CD4-positive, alpha-beta T cell (primary cell): ENCODE measurements around the gene GABPB2. TPM values are rescaled to one million over a fixed set of nuclear protein-coding genes. Genes with fewer than 3 reads are reported as not detected.

Source experiments
- ATAC-seq: fragments of 200-7000 bp; cut with Tn5 transposase; one replicate; pipeline ENCODE4 v1.10.0; 2022; ENCODE audit warnings: mild to moderate bottlenecking; ENCODE audit not compliant: poor library complexity
- CTCF ChIA-PET: fragments of 350-600 bp; sonication (Branson Sonifier 250); formaldehyde crosslinking; loops from one replicate; lab custom pipeline; 2021; ENCODE audit warnings: antibody characterized with exemption, inconsistent platforms; lab: Charles Lee
- POLR2A ChIA-PET: fragments of 350-600 bp; sonication (Branson Sonifier 250); formaldehyde crosslinking; loops from one replicate; lab custom pipeline; 2021; ENCODE audit warnings: antibody characterized with exemption, inconsistent platforms; lab: Charles Lee
- DNase-seq, 14 experiments: peaks; one replicate each; pipeline ENCODE4 v3.0.0-alpha.2; 2013 to 2020; ENCODE audit warnings: mixed read lengths in 2 of 14
- H3K27ac ChIP-seq, 2 donors: one replicate each; pipeline versions ENCODE4 v1.5.1 to v1.7.0; 2013; ENCODE audit warnings: low read length in 2 of 2, low read depth in 1 of 2, mild to moderate bottlenecking in 1 of 2
- H3K27me3 ChIP-seq, 2 experiments: 1 replicate in 1 of 2; 2 replicates in 1 of 2; pipeline versions ENCODE4 v1.6.1 to v1.7.0; 2013; ENCODE audit warnings: low read length in 2 of 2, control low read depth in 1 of 2, mild to moderate bottlenecking in 1 of 2, moderate library complexity in 1 of 2; ENCODE audit not compliant: insufficient read depth in 2 of 2, control insufficient read depth in 1 of 2
- H3K36me3 ChIP-seq: one replicate; pipeline ENCODE4 v1.6.1; 2013; ENCODE audit warnings: low read length, control low read depth; ENCODE audit not compliant: insufficient read depth
- H3K4me1 ChIP-seq: one replicate; pipeline ENCODE4 v1.6.1; 2013; ENCODE audit warnings: low read length, control low read depth; ENCODE audit not compliant: insufficient read depth
- H3K4me3 ChIP-seq: one replicate; pipeline ENCODE4 v1.5.1; 2013; ENCODE audit warnings: mild to moderate bottlenecking, low read length, moderate library complexity
- H3K9me3 ChIP-seq, 2 experiments: 1 replicate in 1 of 2; 2 replicates in 1 of 2; pipeline versions ENCODE4 v1.6.1 to v1.7.0; 2013; ENCODE audit warnings: low read length in 2 of 2, mild to moderate bottlenecking in 2 of 2, control low read depth in 1 of 2, moderate library complexity in 1 of 2; ENCODE audit not compliant: control insufficient read depth in 1 of 2, insufficient read depth in 1 of 2
- H3K27ac Mint-ChIP-seq: one replicate; pipeline ENCODE4 v1.8.0; 2020; ENCODE audit warnings: mixed read lengths
- H3K27me3 Mint-ChIP-seq: one replicate; pipeline ENCODE4 v1.8.0; 2021; ENCODE audit warnings: mixed read lengths
- H3K36me3 Mint-ChIP-seq: one replicate; pipeline ENCODE4 v1.8.0; 2021; ENCODE audit warnings: low read depth, mixed read lengths
- H3K4me1 Mint-ChIP-seq: one replicate; pipeline ENCODE4 v1.8.0; 2021; ENCODE audit warnings: low read depth, mixed read lengths
- H3K4me3 Mint-ChIP-seq: one replicate; pipeline ENCODE4 v1.8.0; 2020; ENCODE audit warnings: mild to moderate bottlenecking, mixed read lengths
- H3K9me3 Mint-ChIP-seq: one replicate; pipeline ENCODE4 v1.8.0; 2020; ENCODE audit warnings: mixed read lengths
- CTCF ChIP-seq: fragments of 200-600 bp; IDR thresholded peaks from one replicate; pipeline ENCODE4 v1.8.0; 2022; ENCODE audit warnings: antibody characterized with exemption, mild to moderate bottlenecking
- intact Hi-C, 2 experiments: fragments of 100-400 bp; cut with DNase I in 1 of 2; cut with micrococcal nuclease in 1 of 2; formaldehyde crosslinking; loops; one replicate each; pipeline versions ENCODE4 v1.15.1 to v1.9.0; 2023 to 2025; cut with DNase I, micrococcal nuclease
- total RNA-seq, 174 experiments: library from RNA in 2 of 174; stranded (reverse) in 2 of 174; gene quantifications; one replicate each; pipeline ENCODE4 v1.2.3 and lab custom pipeline; 2021 to 2026

The GABPB2 gene
- total RNA-seq, 2 experiments from 2014 or later, result 23.7 to 25.5 TPM

GRCh38 chr1:151146412-151147131 is 76.0 kb downstream of the GABPB2 start, which contains the start of gene SEMA6C:
TSS of gene SEMA6C (minus strand) at chr1:151146631. CDS start at chr1:151142621, 4,010 bp downstream.
- intact Hi-C loops, result no loop called here
- peaks cover 5% of the 10 kb centered on the region for H3K36me3 Mint-ChIP-seq
- ATAC-seq (peak; percentile 99), DNase-seq (peak; percentile 71 to 92 (median 83))
- Histone ChIP-seq H3K9me3 (no peaks in the 10 kb centered on the region), H3K27me3 (no peaks in the 10 kb centered on the region), H3K4me3 (peak within 1 kb of the TSS; percentile 81), H3K27ac (no peak within 1 kb of the TSS), H3K36me3 (no peaks in the 10 kb centered on the region), H3K4me1 (peaks cover 26% of the 10 kb centered on the region)
- H3K9me3 Mint-ChIP-seq, result no peaks in the 10 kb centered on the region
- peak within 1 kb of the TSS; percentile 98 for H3K4me3 Mint-ChIP-seq
- peak within 1 kb of the TSS; percentile 76 for H3K27ac Mint-ChIP-seq
- ChIA-PET POLR2A (interaction anchor here (5.4 kb wide), 1 partner anchor 11 kb away, joined by 26 read pairs; the partner anchor contains the start of gene TNFAIP8L2), CTCF (interaction anchor here (0.5 kb wide), 1 partner anchor 75 kb away, joined by 3 read pairs; no protein-coding TSS in a partner anchor)
- H3K27me3 Mint-ChIP-seq, result no peaks in the 10 kb centered on the region
- H3K4me1 Mint-ChIP-seq, result peaks cover 18% of the 10 kb centered on the region
- no peak for TF ChIP-seq CTCF

- H3K27me3 ChIP-seq, result no peaks in the 10 kb centered on the region
- H3K9me3 ChIP-seq, result no peaks in the 10 kb centered on the region
- Mint-ChIP-seq H3K27me3 (no peaks in the 10 kb centered on the region), H3K4me3 (peak overlapping the region; percentile 98), H3K27ac (peak overlapping the region; percentile 76), H3K4me1 (peaks cover 18% of the 10 kb centered on the region), H3K9me3 (no peaks in the 10 kb centered on the region), H3K36me3 (peaks cover 5% of the 10 kb centered on the region)
- TF ChIP-seq CTCF, result no peak
- intact Hi-C loops, result no loop called here
- ChIA-PET POLR2A (interaction anchor here (5.4 kb wide), 1 partner anchor 10 kb away, joined by 26 read pairs; the partner anchor contains the start of gene TNFAIP8L2), CTCF (no interaction called here)
- peaks cover 26% of the 10 kb centered on the region for H3K4me1 ChIP-seq
- peak overlapping the region; percentile 81 for H3K4me3 ChIP-seq
- no peaks in the 10 kb centered on the region for H3K36me3 ChIP-seq
- ATAC-seq (no peak), DNase-seq (no peak)
- no peak overlapping the region for H3K27ac ChIP-seq
Observed at GRCh38 chr1:151147132-151147503, 76.6 kb downstream of the GABPB2 start.

DNA sequence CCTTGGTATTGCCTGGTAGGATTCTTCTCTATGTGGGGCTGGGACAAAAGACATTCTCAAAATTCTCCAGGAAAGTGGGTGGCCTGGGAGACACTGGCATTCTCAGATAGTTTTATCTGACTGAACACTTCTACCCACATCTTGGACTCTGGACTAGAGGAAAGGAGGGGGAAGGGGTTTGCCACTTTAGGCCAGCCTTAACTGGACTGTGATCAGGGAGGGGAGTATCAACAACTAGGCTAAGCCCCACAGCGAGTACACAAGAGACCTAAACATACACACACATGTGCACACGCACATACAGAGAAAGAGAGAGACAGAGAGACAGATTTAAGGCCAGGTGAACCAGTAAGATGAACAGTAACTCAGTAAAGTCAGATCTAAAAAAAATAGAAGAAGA is 77.1 kb downstream of the GABPB2 start:
- CTCF ChIA-PET, result no interaction called here
- no peak overlapping the region for H3K27ac Mint-ChIP-seq

More for the DNA sequence above, 77.1 kb downstream of the GABPB2 start:
- Mint-ChIP-seq H3K4me3 (peak overlapping the region; percentile 98), H3K9me3 (no peaks in the 10 kb centered on the region), H3K4me1 (peaks cover 18% of the 10 kb centered on the region), H3K36me3 (peaks cover 5% of the 10 kb centered on the region), H3K27me3 (no peaks in the 10 kb centered on the region)
- Histone ChIP-seq H3K27me3 (no peaks in the 10 kb centered on the region), H3K36me3 (no peaks in the 10 kb centered on the region), H3K9me3 (no peaks in the 10 kb centered on the region), H3K4me1 (peaks cover 26% of the 10 kb centered on the region), H3K27ac (no peak overlapping the region), H3K4me3 (no peak overlapping the region)
- POLR2A ChIA-PET, result interaction anchor here (1.5 to 5.4 kb wide), 2 partner anchors 10 to 27 kb away, joined by 3 to 26 read pairs; partner anchors contain the start of gene TNFAIP8L2
- no peak for TF ChIP-seq CTCF
- DNase-seq (no peak), ATAC-seq (no peak)
- intact Hi-C loops, result no loop called here
